H9 (cell line): ENCODE data around the gene CIB4. TPM values are rescaled to one million over a fixed set of nuclear protein-coding genes. Genes with fewer than 3 reads are reported as not detected.

Experiments used
- DNase-seq: peaks from one replicate; pipeline ENCODE4 v3.0.0-alpha.2; 2017
- H2AFZ ChIP-seq: one replicate; pipeline ENCODE4 v1.6.1; 2013; ENCODE audit warnings: mild to moderate bottlenecking, low read length, control low read depth, moderate library complexity
- H2AK5ac ChIP-seq: 2 replicates; pipeline ENCODE4 v1.6.1; 2013; ENCODE audit warnings: low read length, control low read depth, mixed read lengths; ENCODE audit not compliant: insufficient read length
- H2BK120ac ChIP-seq: one replicate; pipeline ENCODE4 v1.6.1; 2013; ENCODE audit warnings: low read depth, mild to moderate bottlenecking, low read length, control low read depth, inconsistent platforms; ENCODE audit not compliant: poor library complexity, severe bottlenecking
- H2BK12ac ChIP-seq: 2 replicates; pipeline ENCODE4 v1.6.1; 2013; ENCODE audit warnings: low read length, control low read depth, mixed read lengths, low read depth; ENCODE audit not compliant: insufficient read length
- H2BK15ac ChIP-seq: 2 replicates; pipeline ENCODE4 v1.6.1; 2013; ENCODE audit warnings: low read depth, low read length, control low read depth
- H2BK20ac ChIP-seq: one replicate; pipeline ENCODE4 v1.6.1; 2013; ENCODE audit warnings: low read depth, mild to moderate bottlenecking, low read length, control low read depth, inconsistent platforms; ENCODE audit not compliant: poor library complexity, severe bottlenecking
- H2BK5ac ChIP-seq: 2 replicates; pipeline ENCODE4 v1.6.1; 2013; ENCODE audit warnings: low read length, control low read depth, mixed read lengths; ENCODE audit not compliant: insufficient read length
- H3K14ac ChIP-seq: 2 replicates; pipeline ENCODE4 v1.6.1; 2013; ENCODE audit warnings: low read length, control low read depth; ENCODE audit not compliant: insufficient read depth
- H3K18ac ChIP-seq: 2 replicates; pipeline ENCODE4 v1.6.1; 2013; ENCODE audit warnings: low read depth, mild to moderate bottlenecking, mixed read lengths, low read length, control low read depth; ENCODE audit not compliant: insufficient read length
- H3K23ac ChIP-seq: 2 replicates; pipeline ENCODE4 v1.6.1; 2013; ENCODE audit warnings: low read length, control low read depth, mixed read lengths, low read depth; ENCODE audit not compliant: insufficient read length
- H3K23me2 ChIP-seq: 2 replicates; pipeline ENCODE4 v1.6.1; 2013; ENCODE audit warnings: low read depth, mild to moderate bottlenecking, mixed read lengths, low read length, control low read depth; ENCODE audit not compliant: insufficient read length, poor library complexity, severe bottlenecking
- H3K27ac ChIP-seq: 2 replicates; pipeline ENCODE4 v1.5.1; 2013; ENCODE audit warnings: low read length, control low read depth, mixed read lengths, low read depth; ENCODE audit not compliant: insufficient read length
- H3K27me3 ChIP-seq: 2 replicates; pipeline ENCODE4 v1.6.1; 2013; ENCODE audit warnings: low read length, control low read depth, inconsistent platforms; ENCODE audit not compliant: insufficient read depth
- H3K4ac ChIP-seq: 2 replicates; pipeline ENCODE4 v1.6.1; 2013; ENCODE audit warnings: low read depth, mild to moderate bottlenecking, control low read depth, inconsistent platforms, low read length, moderate library complexity
- H3K4me1 ChIP-seq: 2 replicates; pipeline ENCODE4 v1.6.1; 2013; ENCODE audit warnings: low read length, control low read depth, inconsistent platforms; ENCODE audit not compliant: insufficient read depth
- H3K4me2 ChIP-seq: 2 replicates; pipeline ENCODE4 v1.6.1; 2013; ENCODE audit warnings: low read length, control low read depth, mixed read lengths; ENCODE audit not compliant: insufficient read length, insufficient read depth
- H3K56ac ChIP-seq: 2 replicates; pipeline ENCODE4 v1.6.1; 2013; ENCODE audit warnings: low read depth, mild to moderate bottlenecking, mixed read lengths, low read length, control low read depth; ENCODE audit not compliant: insufficient read length
- H3K79me1 ChIP-seq: 2 replicates; pipeline ENCODE4 v1.6.1; 2013; ENCODE audit warnings: low read depth, mild to moderate bottlenecking, moderate library complexity, low read length, control low read depth, inconsistent platforms; ENCODE audit not compliant: insufficient read depth, poor library complexity, severe bottlenecking
- H3K79me2 ChIP-seq: 2 replicates; pipeline ENCODE4 v1.6.1; 2013; ENCODE audit warnings: low read length, control low read depth, inconsistent platforms; ENCODE audit not compliant: insufficient read depth
- H3K9ac ChIP-seq: 2 replicates; pipeline ENCODE4 v1.6.1; 2013; ENCODE audit warnings: low read length, control low read depth, mixed read lengths; ENCODE audit not compliant: insufficient read length; ENCODE audit errors: extremely low read depth
- H3K9me3 ChIP-seq: one replicate; pipeline ENCODE4 v1.6.1; 2013; ENCODE audit warnings: low read depth, low read length, inconsistent platforms; ENCODE audit not compliant: control insufficient read depth
- H3T11ph ChIP-seq: one replicate; pipeline ENCODE4 v1.6.1; 2013; ENCODE audit warnings: mild to moderate bottlenecking, low read length, control low read depth, inconsistent platforms
- H4K20me1 ChIP-seq: one replicate; pipeline ENCODE4 v1.6.1; 2013; ENCODE audit not compliant: control insufficient read depth, insufficient read length, insufficient read depth
- H4K5ac ChIP-seq: 2 replicates; pipeline ENCODE4 v1.6.1; 2013; ENCODE audit warnings: low read depth, mild to moderate bottlenecking, mixed read lengths, low read length, control low read depth; ENCODE audit not compliant: insufficient read length
- H4K8ac ChIP-seq: replicated peaks from 2 replicates; pipeline ENCODE4 v1.6.1; 2013; ENCODE audit warnings: low read length, control low read depth, mixed read lengths, low read depth; ENCODE audit not compliant: insufficient read length
- H4K91ac ChIP-seq: 2 replicates; pipeline ENCODE4 v1.6.1; 2013; ENCODE audit warnings: low read depth, mild to moderate bottlenecking, moderate library complexity, mixed read lengths, low read length, control low read depth; ENCODE audit not compliant: insufficient read length
- H3K27ac Mint-ChIP-seq, 3 experiments: 2 replicates in 2 of 3; 3 replicates in 1 of 3; pipeline ENCODE4 v1.8.0; 2020 to 2021; ENCODE audit warnings: mixed read lengths in 3 of 3, mild to moderate bottlenecking in 1 of 3, moderate library complexity in 1 of 3
- H3K27me3 Mint-ChIP-seq: 2 replicates; pipeline ENCODE4 v1.8.0; 2021; ENCODE audit warnings: low read depth, mild to moderate bottlenecking, moderate library complexity, mixed read lengths
- H3K36me3 Mint-ChIP-seq, 3 experiments: 2 replicates in 2 of 3; 3 replicates in 1 of 3; pipeline ENCODE4 v1.8.0; 2020 to 2021; ENCODE audit warnings: low read depth in 3 of 3, mixed read lengths in 3 of 3; ENCODE audit not compliant: insufficient read depth in 1 of 3
- H3K4me1 Mint-ChIP-seq, 2 experiments: 2 replicates each; pipeline ENCODE4 v1.8.0; 2020; ENCODE audit warnings: mixed read lengths in 2 of 2
- H3K4me3 Mint-ChIP-seq, 2 experiments: 2 replicates in 1 of 2; 3 replicates in 1 of 2; pipeline ENCODE4 v1.8.0; 2020 to 2021; ENCODE audit warnings: mild to moderate bottlenecking in 2 of 2, mixed read lengths in 2 of 2, moderate library complexity in 1 of 2
- H3K9me3 Mint-ChIP-seq, 2 experiments: 2 replicates in 1 of 2; 3 replicates in 1 of 2; pipeline ENCODE4 v1.8.0; 2020; ENCODE audit warnings: mild to moderate bottlenecking in 2 of 2, mixed read lengths in 2 of 2, moderate library complexity in 1 of 2
- CTCF ChIP-seq: fragments of 200-600 bp; sonication (generic); conservative IDR thresholded peaks from 3 replicates; pipeline ENCODE4 v1.8.0; 2021; ENCODE audit warnings: antibody characterized with exemption, mild to moderate bottlenecking
- WGBS: extraction: QIAGEN DNeasy Blood & Tissue Kit; methylation state at CpG from one replicate; pipeline ENCODE4 v1.1.7; 2013; ENCODE audit warnings: missing lambda C conversion rate, low lambda C conversion rate, mixed read lengths; ENCODE audit not compliant: insufficient read length; ENCODE audit errors: extremely low coverage; 5-methylcytosine and 5-hydroxymethylcytosine counted together
- total RNA-seq: library from RNA; stranded (reverse); gene quantifications from 2 replicates; pipeline ENCODE4 v1.2.1, GENCODE V29; 2021

CIB4 gene
- total RNA-seq, 1 experiment from 2014 or later, result not detected

GRCh38 chr2:26540306-26540705 lies 100.9 kb downstream of the CIB4 start:
- Mint-ChIP-seq H3K9me3 (no peaks in the 10 kb centered on the region), H3K36me3 (no peaks in the 10 kb centered on the region), H3K27ac (no peak overlapping the region), H3K4me1 (peaks cover 29 to 43% of the 10 kb centered on the region in 2 experiments), H3K27me3 (peaks cover 3% of the 10 kb centered on the region; the same call in 1 of the 2 replicates), H3K4me3 (peak overlapping the region in 1 of 2 experiments; percentile 10; a peak in 2 of 5 replicates)
- no peaks in the 10 kb centered on the region for H3K9me3 ChIP-seq
- no peak overlapping the region for H3K4me2 ChIP-seq
- no peak for DNase-seq
- H2BK12ac ChIP-seq, result no peak overlapping the region
- no peak overlapping the region for H3K18ac ChIP-seq
- no peak overlapping the region for H3K4ac ChIP-seq
- TF ChIP-seq CTCF, result no peak
- no peaks in the 10 kb centered on the region for H4K20me1 ChIP-seq
- no peak overlapping the region for H3K14ac ChIP-seq
- H4K91ac ChIP-seq, result no peak overlapping the region
- no peak overlapping the region for H2AFZ ChIP-seq
- H3K79me2 ChIP-seq, result no peaks in the 10 kb centered on the region
- H2BK5ac ChIP-seq, result no peak overlapping the region
- H4K5ac ChIP-seq, result no peak overlapping the region
- H2AK5ac ChIP-seq, result no peak overlapping the region
- no peak overlapping the region for H4K8ac ChIP-seq
- no peak overlapping the region for H2BK20ac ChIP-seq
- no peaks in the 10 kb centered on the region for H3K79me1 ChIP-seq
- H2BK15ac ChIP-seq, result no peak overlapping the region
- H3K23ac ChIP-seq, result no peak overlapping the region
- no peaks in the 10 kb centered on the region for H3K27me3 ChIP-seq
- H3K23me2 ChIP-seq, result no peaks in the 10 kb centered on the region
- H3T11ph ChIP-seq, result no peak overlapping the region
- no peak overlapping the region for H3K27ac ChIP-seq
- no peak overlapping the region for H3K9ac ChIP-seq
- no CpG with 5 or more reads among the region's 10 CpGs for WGBS
- no peak overlapping the region for H2BK120ac ChIP-seq
- H3K4me1 ChIP-seq, result peaks cover 2% of the 10 kb centered on the region; the same call in 1 of the 2 replicates
- H3K56ac ChIP-seq, result no peak overlapping the region
